ENCODE measurements around the gene FMNL2. TPM values are rescaled to one million over a fixed set of nuclear protein-coding genes. Genes with fewer than 3 reads are reported as not detected.

The FMNL2 gene
- total RNA-seq, 1 donor from 2014 or later, result 34.3 TPM

DNA sequence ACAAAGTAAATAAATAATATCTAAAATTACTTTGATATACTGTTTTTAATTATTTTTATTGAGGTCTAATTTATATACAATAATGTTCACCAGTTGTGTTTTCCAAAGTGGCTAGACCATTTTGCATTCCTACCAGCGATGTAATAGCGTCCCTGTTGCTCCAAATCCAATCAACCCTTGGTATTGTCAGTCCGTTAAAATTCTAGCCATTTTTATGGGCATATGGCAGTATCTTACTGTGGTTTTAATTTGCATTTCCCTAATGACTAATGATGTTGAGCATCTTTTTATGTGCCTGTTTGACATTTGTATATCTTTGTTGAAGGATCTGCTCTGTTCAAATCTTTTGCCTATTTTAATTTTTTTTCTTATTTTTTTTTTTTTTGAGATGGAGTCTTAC is 197.3 kb downstream of the FMNL2 start:
- Histone ChIP-seq H4K20me1 (ENCODE audit: insufficient read depth, low read length) (no peaks in the 10 kb centered on the region), H3K27ac (ENCODE audit: low read depth, low read length) (no peak overlapping the region), H3K4me3 (ENCODE audit: insufficient read depth, low read depth, low read length) (no peak overlapping the region), H3K79me2 (ENCODE audit: insufficient read depth, low read length) (peaks cover 32% of the 10 kb centered on the region), H3K9me3 (ENCODE audit: insufficient read depth, low read depth, low read length) (no peaks in the 10 kb centered on the region), H3K9ac (ENCODE audit: low read length) (no peak overlapping the region), H3K4me1 (ENCODE audit: insufficient read depth, low read length) (no peaks in the 10 kb centered on the region), H3K27me3 (ENCODE audit: insufficient read depth, low read length) (no peaks in the 10 kb centered on the region), H3K4me2 (ENCODE audit: low read length) (no peak overlapping the region), H3K36me3 (ENCODE audit: insufficient read depth, low read length) (no peaks in the 10 kb centered on the region), H2AFZ (ENCODE audit: low read depth, low read length) (no peak overlapping the region)
- no peak for FAIRE-seq
- H3K36me3 Mint-ChIP-seq (ENCODE audit: low read depth, unreplicated experiment), result no peaks in the 10 kb centered on the region
- no peak for TF ChIP-seq EZH2 (IDR thresholded peaks at IDR 0.05; ENCODE audit: insufficient read depth, low read length)
- TF ChIP-seq, protein P1, sequence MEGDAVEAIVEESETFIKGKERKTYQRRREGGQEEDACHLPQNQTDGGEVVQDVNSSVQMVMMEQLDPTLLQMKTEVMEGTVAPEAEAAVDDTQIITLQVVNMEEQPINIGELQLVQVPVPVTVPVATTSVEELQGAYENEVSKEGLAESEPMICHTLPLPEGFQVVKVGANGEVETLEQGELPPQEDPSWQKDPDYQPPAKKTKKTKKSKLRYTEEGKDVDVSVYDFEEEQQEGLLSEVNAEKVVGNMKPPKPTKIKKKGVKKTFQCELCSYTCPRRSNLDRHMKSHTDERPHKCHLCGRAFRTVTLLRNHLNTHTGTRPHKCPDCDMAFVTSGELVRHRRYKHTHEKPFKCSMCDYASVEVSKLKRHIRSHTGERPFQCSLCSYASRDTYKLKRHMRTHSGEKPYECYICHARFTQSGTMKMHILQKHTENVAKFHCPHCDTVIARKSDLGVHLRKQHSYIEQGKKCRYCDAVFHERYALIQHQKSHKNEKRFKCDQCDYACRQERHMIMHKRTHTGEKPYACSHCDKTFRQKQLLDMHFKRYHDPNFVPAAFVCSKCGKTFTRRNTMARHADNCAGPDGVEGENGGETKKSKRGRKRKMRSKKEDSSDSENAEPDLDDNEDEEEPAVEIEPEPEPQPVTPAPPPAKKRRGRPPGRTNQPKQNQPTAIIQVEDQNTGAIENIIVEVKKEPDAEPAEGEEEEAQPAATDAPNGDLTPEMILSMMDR (IDR thresholded peaks at IDR 0.05; ENCODE audit: insufficient read depth, low read depth, low read length), result no peak
- no peak overlapping the region for H3K27ac Mint-ChIP-seq (ENCODE audit: unreplicated experiment)
- peaks cover 22% of the 10 kb centered on the region for H3K4me1 Mint-ChIP-seq (ENCODE audit: low read depth, unreplicated experiment)
- DNase-seq (ENCODE audit: low read depth), result no peak
- H3K27me3 Mint-ChIP-seq (ENCODE audit: low read depth, unreplicated experiment), result no peaks in the 10 kb centered on the region
- no peaks in the 10 kb centered on the region for H3K9me3 Mint-ChIP-seq (ENCODE audit: unreplicated experiment)
- no peak overlapping the region for H3K4me3 Mint-ChIP-seq (ENCODE audit: unreplicated experiment)

DNA sequence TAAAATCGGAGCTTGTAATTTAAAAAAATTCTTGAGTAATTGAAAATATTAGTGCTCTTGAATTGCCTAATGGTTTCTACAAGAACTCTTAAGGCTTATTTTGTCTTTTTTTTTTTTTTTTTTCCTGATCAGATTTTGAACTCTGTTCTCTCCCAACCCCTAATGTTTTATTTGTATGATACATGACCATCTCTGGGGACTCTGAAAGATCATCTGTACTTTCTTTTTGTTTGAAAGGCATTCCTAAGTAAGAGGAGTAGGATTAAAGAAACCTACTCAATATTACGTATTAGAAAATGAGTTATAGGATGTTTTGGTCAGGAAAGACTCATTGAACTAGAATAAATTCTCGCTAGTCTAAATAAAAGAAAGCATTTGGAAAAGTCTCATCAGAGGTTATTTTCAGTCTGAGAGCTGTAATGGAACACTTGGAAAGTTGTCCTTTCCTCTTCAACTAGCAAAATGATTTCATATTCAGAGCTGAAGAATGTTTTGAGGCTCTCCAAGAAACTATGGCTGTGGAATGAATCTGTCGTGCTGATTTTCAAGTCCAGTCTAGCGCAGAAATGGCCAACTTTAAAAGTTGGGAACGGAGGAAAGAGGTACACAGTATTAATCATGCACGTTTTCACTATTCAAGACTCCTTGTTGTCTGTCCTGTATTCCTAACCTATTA is 199.6 kb downstream of the FMNL2 start:
- H3K4me2 ChIP-seq (ENCODE audit: low read length), result no peak overlapping the region
- H3K36me3 ChIP-seq (ENCODE audit: insufficient read depth, low read length), result no peaks in the 10 kb centered on the region
- no peaks in the 10 kb centered on the region for H3K27me3 ChIP-seq (ENCODE audit: insufficient read depth, low read length)
- DNase-seq (ENCODE audit: low read depth) (peak; percentile 27), FAIRE-seq (no peak)
- no peaks in the 10 kb centered on the region for H3K9me3 ChIP-seq (ENCODE audit: insufficient read depth, low read depth, low read length)
- H3K27ac ChIP-seq (ENCODE audit: low read depth, low read length), result no peak overlapping the region
- TF ChIP-seq, protein P1 (IDR thresholded peaks at IDR 0.05; ENCODE audit: insufficient read depth, low read depth, low read length), result no peak
- TF ChIP-seq EZH2 (IDR thresholded peaks at IDR 0.05; ENCODE audit: insufficient read depth, low read length), result no peak
- H3K36me3 Mint-ChIP-seq (ENCODE audit: low read depth, unreplicated experiment), result no peaks in the 10 kb centered on the region
- no peak overlapping the region for H3K27ac Mint-ChIP-seq (ENCODE audit: unreplicated experiment)
- no peaks in the 10 kb centered on the region for H3K4me1 ChIP-seq (ENCODE audit: insufficient read depth, low read length)
- no peak overlapping the region for H3K4me3 Mint-ChIP-seq (ENCODE audit: unreplicated experiment)
- no peaks in the 10 kb centered on the region for H3K9me3 Mint-ChIP-seq (ENCODE audit: unreplicated experiment)
- peaks cover 20% of the 10 kb centered on the region for H3K4me1 Mint-ChIP-seq (ENCODE audit: low read depth, unreplicated experiment)
- no peak overlapping the region for H3K4me3 ChIP-seq (ENCODE audit: insufficient read depth, low read depth, low read length)
- no peaks in the 10 kb centered on the region for H4K20me1 ChIP-seq (ENCODE audit: insufficient read depth, low read length)
- H3K79me2 ChIP-seq (ENCODE audit: insufficient read depth, low read length), result peaks cover 17% of the 10 kb centered on the region
- no peaks in the 10 kb centered on the region for H3K27me3 Mint-ChIP-seq (ENCODE audit: low read depth, unreplicated experiment)
- no peak overlapping the region for H3K9ac ChIP-seq (ENCODE audit: low read length)
- no peak overlapping the region for H2AFZ ChIP-seq (ENCODE audit: low read depth, low read length)

DNA sequence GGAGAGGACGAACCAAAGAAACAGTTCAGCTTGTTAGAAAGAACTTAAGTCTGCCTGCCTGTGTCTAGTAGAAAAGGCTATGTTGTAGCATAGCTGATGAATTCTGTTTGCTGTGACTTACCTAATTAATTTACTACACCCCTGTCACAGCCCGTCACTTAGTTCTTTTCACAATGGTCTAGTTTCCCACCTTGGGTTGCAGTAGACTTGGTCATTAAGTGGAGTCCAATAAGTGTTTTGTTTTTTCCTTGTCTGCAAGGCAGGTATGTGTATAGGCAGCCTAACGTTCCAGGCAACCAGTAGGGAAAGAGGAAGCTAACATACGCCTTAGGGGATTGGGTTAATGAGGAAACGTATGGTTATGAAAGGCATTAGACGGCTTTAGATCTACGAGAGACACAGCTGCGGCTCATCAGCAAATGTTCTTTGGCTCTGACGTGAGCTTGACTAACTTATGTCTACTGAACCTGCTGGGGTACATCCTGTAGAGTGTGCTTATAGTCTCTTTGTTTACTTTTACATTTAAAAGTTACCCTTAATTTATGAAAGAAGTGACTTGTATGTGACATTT is 202.2 kb downstream of the FMNL2 start:
- no peak overlapping the region for H3K27ac Mint-ChIP-seq (ENCODE audit: unreplicated experiment)

More for the DNA sequence above, 202.2 kb downstream of the FMNL2 start:
- Histone ChIP-seq H2AFZ (ENCODE audit: low read depth, low read length) (no peak overlapping the region), H3K79me2 (ENCODE audit: insufficient read depth, low read length) (peaks cover 6% of the 10 kb centered on the region), H3K9ac (ENCODE audit: low read length) (no peak overlapping the region), H4K20me1 (ENCODE audit: insufficient read depth, low read length) (no peaks in the 10 kb centered on the region), H3K27me3 (ENCODE audit: insufficient read depth, low read length) (no peaks in the 10 kb centered on the region), H3K4me2 (ENCODE audit: low read length) (no peak overlapping the region), H3K4me3 (ENCODE audit: insufficient read depth, low read depth, low read length) (no peak overlapping the region), H3K9me3 (ENCODE audit: insufficient read depth, low read depth, low read length) (no peaks in the 10 kb centered on the region), H3K27ac (ENCODE audit: low read depth, low read length) (no peak overlapping the region), H3K36me3 (ENCODE audit: insufficient read depth, low read length) (no peaks in the 10 kb centered on the region), H3K4me1 (ENCODE audit: insufficient read depth, low read length) (peaks cover 1% of the 10 kb centered on the region)
- TF ChIP-seq EZH2 (IDR thresholded peaks at IDR 0.05; ENCODE audit: insufficient read depth, low read length), result no peak
- TF ChIP-seq, protein P1 (IDR thresholded peaks at IDR 0.05; ENCODE audit: insufficient read depth, low read depth, low read length), result no peak
- H3K36me3 Mint-ChIP-seq (ENCODE audit: low read depth, unreplicated experiment), result no peaks in the 10 kb centered on the region
- H3K27me3 Mint-ChIP-seq (ENCODE audit: low read depth, unreplicated experiment), result no peaks in the 10 kb centered on the region
- DNase-seq (ENCODE audit: low read depth), result no peak
- H3K9me3 Mint-ChIP-seq (ENCODE audit: unreplicated experiment), result no peaks in the 10 kb centered on the region
- H3K4me1 Mint-ChIP-seq (ENCODE audit: low read depth, unreplicated experiment), result peaks cover 19% of the 10 kb centered on the region
- FAIRE-seq, result peak; percentile 47
- H3K4me3 Mint-ChIP-seq (ENCODE audit: unreplicated experiment), result no peak overlapping the region

All from astrocyte (in vitro differentiated cells and primary cell).